Stromal cell of bone marrow (primary cell): ENCODE data around the gene RAET1L.
"Not testable (repeated sequence)": the region's sequence is repeated elsewhere in the genome, so short reads cannot be mapped to it uniquely, and the experiment has no call there.

Experiments used
- DNase-seq: peaks from one replicate; pipeline ENCODE4 v3.0.0-alpha.2; 2012; ENCODE audit warnings: low read depth

The RAET1L gene

DNA sequence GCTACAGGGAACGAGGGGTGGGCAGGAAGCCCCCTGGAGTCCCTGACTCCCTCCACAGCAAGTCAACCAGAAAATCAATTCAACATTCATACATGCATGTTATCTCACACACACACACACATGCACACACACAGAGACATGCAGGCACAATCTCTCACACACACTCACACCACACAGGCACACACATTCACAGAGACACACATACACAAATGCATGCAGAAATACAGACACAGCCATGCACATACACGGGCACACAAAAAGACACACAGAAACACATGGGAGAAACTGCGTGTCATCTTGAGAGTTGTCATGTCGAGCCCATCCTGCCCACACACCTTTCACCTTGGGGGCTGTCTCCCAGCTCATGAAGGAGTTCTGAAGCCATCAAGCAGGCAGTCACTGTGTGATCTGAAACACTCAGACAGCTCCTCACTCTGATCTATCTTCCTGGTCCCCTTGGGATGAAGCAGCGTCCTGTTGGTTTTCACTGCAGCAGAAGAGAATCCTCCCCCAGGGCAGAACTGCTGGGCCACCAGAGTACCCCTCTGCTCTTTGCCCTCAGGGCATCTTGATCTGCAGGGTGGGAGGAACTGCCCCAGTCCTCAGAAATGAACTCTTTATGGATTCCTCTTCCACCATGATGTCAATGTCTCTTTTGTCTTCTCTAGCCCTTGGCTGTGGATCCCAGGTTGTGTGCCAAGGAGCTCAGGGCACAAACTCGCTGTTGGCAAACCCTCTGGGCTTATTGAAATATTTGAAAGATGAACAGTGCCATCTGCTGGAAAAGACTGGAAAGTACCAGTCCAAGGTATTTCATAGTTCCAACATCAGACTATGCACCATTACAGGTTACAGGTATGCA lies 8.8 kb downstream of the RAET1L start:
- peak; percentile 43 for DNase-seq

DNA sequence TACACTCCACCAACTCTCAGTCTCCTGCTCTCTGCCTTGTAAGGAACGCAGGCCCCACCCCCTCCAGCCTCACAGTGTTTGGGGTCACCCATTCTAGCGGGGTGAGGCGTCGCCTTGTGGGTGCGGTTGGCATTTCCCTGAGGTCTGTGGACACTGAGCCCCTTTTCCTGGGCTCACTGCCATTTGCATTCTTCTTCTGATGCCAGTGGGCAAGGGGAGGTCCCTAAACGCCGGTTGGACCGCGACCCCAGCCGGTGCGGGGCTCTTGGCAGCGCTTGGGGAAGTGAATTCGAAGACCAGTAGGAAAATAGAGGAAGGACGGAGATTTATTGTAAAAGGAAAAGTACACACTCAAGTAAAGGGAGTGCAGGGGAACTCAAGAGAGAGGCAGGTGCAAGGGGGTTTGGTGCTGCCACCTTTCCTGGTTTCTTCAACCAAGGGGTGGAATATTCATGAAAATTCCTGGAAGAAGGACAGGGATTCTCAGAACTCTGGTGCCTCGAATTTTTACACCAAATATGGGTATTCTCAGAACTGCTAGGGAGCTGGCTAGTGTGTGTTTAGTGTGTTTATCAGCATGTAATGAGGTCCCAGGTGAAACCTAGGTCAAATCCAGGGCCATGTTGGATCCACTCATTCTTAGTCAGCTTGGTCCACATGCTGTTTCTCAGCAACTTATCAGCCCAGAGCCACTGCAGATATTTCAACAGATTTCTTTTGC lies 9.9 kb downstream of the RAET1L start:
- not testable (repeated sequence) for DNase-seq

GRCh38 chr6:150014623-150015280 lies 10.6 kb downstream of the RAET1L start:
- not testable (repeated sequence) for DNase-seq

DNA sequence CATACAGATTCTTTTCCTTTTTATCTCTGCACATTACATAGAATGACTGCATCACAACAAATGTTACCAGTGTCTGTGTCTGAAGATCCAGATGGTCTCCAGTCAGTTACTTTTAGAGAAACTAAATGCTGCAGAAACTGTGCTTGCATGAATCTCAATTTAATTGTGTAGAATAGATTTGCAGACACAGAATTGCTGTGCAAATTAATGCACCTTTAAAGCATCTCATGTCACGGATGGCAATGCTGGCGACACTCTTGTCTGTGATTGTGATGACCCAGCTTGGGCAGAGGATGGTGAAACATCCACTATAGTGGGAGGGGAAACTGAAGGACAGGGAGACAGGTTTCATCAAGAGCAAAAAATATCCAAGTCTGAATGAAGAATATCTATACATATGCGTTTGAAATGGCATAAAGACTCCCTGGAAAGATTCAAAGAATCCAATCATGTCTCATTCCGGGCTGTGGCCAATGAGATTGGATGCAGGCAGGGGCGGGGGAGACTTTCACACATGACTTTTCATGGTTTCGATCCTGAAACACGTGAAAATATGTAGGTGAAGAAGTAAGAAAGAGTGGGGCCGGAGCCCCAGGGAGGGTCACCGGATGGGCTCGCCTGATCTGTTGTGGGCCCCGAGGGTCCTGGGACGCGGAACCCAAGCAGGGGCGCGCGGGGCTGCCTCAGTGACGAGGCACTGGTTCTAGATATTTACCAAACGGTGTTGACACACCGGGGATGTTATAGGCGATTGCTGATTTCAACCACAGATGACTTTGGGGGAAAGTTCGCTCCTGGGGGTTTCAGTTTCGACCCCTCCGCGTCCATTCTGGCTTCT lies 11.3 kb downstream of the RAET1L start:
- DNase-seq, result not testable (repeated sequence)

- DNase-seq, result not testable (repeated sequence)
These were observed 12.2 kb downstream of the RAET1L start for GRCh38 chr6:150012846-150013784.

DNA sequence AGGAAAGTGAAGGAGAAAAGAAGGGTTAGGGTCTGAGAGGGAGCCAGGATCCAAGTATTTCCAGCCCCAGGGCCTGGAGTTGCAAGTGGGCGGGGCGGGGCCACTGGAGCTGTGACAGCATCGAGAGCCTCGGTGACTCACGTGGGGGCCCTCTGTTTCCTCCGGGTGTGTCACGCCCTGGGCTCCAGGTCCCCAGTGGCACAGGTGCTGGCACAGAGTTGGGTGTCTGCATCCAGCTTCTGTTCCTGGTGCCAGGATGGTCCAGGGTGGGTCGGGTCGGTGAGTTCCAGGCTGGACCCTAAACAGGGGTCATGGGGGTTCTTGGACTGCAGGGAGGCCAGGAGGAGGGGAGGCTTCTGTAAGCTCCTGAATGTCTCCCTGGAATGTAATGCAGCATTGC lies 16.7 kb downstream of the RAET1L start:
- DNase-seq, result no peak

- no peak for DNase-seq
These were observed 18.3 kb downstream of the RAET1L start for GRCh38 chr6:150006961-150007464.

DNA sequence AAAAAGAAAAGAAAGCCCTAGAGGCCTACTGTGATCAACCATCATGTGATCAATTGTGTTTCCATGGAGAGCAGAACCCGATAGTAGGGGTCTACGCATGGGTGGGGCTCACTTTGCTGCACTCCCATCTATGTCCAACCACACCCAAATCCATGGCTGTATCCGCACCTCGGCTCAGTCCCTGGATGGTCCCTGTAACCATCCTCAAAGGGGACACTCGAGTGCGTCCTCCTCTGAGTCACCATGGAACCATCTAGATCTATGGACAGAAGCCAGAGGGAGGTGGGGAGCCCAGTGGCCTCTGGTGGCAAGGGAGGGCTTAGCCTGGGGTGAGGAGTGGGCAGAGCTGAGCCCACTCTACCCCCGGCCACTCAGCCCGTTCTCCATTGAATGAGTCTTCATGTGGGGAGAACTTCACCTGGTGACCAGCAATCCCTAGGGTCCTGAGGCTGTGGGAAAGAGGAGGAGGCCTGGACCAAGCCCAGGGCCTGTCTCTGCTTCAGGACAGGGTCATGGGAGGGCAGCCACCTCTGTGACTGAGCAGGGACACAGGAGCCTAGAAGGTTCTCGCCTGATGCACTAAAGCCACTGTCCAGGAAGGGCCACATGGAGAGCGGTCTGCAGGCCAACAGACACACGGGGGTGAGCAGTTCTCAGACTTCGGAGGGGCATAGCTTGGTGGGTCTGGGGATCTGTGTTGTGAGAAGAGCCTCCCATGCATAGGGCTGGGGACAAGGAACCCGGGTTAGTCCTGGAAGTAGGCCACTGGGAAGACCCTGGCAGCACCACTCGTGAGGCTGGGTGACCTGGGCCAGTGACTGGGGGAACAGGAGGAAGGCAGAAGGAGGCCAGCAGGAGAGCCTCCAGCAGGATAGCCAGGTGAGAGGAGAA lies 19.3 kb downstream of the RAET1L start:
- no peak for DNase-seq

- peak; percentile 70 for DNase-seq
These were observed 20.3 kb downstream of the RAET1L start for GRCh38 chr6:150004783-150005717.

- no peak for DNase-seq
These were observed 21.1 kb downstream of the RAET1L start for GRCh38 chr6:150004101-150004782.

DNA sequence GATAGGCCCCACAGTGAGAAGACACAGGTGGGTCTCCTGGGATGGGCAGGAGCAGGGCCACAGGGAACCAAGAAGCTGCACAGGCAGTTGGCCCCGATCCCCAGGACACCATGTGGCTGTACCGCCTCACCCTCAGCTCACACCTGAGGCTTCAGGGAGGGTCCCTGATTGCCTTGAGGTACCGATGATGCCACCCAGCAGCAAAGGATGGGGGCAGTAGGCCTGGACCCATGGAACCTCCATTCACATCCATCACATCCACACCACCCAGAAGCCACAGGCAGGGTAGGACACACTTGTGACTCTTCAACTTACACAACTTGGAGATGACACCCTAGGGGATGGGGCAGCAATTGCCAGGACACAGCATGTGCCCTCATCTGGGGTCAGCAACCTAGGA lies 21.7 kb downstream of the RAET1L start:
- not testable (repeated sequence) for DNase-seq

DNA sequence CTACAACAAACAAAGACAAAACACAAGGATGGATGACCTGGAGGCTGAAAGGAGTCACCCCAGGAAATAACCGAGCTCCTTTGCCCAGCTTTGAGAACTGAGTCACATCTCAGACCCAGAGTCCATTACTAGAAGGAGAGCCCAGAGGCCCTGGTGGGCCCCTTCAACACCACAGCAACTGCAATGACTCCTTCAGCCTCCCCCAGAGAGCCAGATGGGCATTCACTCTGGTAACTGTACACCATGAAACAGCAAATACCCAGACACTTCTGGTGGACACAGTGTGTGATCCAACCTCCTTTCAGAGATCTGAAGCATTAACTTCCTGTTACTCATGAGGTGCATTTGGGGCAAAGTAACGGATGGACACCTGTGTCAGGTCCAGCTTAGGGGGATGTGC lies 22.6 kb downstream of the RAET1L start:
- no peak for DNase-seq

DNA sequence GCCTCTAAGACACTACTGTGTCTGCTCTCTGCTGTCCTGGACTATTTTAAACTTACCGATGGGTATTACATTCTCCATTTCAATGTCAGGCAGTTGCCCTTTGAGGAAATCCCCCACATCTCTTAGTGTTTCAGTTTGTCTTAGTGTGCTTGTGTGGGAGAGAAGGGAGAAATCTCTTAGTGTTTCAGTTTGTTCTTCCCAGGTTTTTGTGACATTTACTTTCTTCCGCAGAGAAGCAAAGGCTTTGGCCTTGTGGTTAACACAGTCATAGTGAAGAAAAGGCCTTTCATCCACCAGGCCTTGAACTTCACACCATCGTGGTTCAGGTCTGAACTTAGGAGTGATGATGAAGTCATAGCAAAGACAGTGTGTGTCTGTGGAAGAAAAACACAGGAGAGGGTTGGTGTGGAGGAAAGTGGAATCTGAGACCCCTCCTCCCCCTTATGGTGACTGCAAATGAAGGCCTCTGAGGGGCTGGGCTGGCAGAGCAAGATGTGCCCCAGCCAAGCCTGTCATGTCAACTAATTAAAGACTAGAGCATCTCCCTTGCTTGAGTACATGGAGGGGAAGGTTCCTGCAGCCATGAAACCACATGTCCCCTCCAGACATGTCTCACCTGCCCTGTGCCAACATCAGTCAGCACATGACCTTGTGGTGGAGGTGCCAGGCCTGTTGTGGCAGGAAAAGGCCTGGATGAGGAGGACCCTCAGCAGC lies 23.9 kb downstream of the RAET1L start:
- no peak for DNase-seq

DNA sequence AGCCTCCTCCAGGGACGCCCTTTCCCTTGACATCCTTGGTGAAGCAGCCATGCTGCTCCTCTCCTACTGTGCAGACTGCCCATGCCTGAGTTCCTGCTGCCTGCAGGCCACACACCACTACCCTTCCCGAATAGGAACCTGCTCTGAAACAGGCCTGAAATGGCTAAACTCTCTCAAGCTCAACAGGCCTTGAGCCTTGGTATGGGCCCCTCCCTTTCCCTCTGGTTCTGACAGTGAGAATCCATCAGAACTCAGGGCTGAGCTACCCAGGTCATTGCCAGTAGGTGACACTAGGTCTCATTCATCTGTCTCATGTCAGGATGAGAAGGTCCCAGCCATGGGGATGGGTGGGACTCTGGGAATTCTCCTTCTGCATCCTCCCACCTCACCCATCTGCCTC lies 25.7 kb downstream of the RAET1L start:
- no peak for DNase-seq

GRCh38 chr6:149995971-149996370 lies 29.4 kb downstream of the RAET1L start:
- DNase-seq, result no peak

DNA sequence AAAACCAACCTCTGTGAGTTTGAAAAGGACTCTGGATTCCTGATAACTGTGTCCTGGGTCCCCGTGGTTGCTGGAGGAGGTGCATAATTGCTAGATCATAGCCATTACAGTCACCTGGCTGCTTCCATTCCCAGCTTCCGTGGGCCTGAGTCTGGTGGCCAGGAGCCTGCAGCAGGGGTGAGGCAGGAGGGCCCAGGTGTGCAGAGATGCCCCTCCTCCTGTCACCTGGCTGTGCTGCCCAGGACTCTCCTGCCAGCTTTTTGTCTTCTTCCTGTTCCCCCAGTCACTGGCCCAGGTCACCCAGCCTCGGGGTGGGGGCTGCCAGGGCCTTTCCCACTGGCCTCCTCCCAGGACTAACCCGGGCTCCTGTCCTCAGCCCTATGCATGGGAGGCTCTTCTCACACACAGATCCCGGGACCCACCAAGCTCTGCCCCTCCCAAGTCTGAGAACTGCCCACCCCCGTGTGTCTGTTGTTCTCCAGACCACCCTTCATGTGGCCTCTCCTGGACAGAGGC lies 30.0 kb downstream of the RAET1L start:
- DNase-seq, result no peak

GRCh38 chr6:149991838-149992237 lies 33.5 kb downstream of the RAET1L start:
- DNase-seq, result no peak
